HG03558 (cell line): Measurements from ENCODE around the gene RABGGTA.
"Not testable (repeated sequence)": the region's sequence is repeated elsewhere in the genome, so short reads cannot be mapped to it uniquely, and the experiment has no call there.

Experiments
- ATAC-seq: cut with Tn5 transposase; IDR thresholded peaks from one replicate; pipeline ENCODE4 v1.9.1; 2021; ENCODE audit warnings: moderate number of reproducible peaks; ENCODE audit not compliant: unreplicated experiment; ENCODE audit errors: extremely low read depth

RABGGTA gene

DNA sequence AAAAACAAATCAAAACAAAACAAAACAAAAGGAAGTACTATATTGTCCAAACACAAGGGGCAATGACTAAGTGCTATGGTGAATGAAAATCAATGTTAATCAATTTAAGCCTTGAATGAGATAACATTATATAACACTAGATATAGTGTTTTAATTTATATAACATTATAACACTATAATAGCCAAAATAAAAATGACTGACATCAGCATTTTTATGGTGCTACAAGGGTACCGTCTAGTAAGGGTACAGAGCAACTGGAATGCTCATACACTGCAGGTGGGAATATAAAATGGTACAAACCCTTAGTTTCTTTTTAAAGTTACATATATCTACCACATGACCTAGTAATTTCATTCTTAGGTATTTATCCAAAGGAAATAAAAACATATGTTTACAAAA, 44.9 kb downstream of the RABGGTA start:
- no peak for ATAC-seq

DNA sequence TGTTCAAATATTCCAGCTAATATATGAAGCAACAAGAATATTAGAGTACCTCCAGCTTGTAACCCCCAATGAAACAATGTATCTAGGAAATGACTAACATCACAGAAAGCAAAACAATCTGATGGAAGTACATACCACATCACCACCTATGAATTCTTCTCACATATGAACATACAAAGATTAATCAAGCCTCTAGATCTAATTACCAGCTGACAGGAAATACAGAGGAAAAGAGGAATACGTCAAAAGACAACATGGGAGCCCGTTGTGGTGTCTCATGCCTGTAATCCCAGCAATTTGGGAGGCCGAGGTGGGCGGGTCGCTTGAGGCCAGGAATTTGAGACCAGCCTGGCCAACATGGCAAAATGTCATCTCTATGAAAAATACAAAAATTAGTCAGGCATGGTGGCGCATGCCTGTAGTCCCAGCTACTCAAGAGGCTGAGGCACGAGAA, 46.8 kb downstream of the RABGGTA start:
- no peak for ATAC-seq

DNA sequence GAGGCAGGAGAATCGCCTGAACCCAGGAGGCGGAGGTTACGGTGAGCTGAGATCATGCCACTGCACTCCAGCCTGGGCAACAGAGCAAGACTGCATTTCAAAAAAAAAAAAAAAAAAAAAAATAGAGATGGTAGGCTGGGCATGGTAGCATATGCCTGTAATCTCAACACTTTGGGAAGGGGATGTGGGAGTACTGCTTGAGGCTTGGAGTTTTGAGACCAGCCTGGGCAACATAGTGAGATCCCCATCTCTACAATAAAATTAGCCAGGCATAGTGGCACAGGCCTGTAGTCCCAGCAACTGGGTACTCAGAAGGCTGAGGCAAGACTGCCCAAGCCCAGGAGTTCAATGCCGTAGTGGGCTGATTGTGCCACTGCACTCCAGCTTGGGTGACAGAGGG, 48.4 kb downstream of the RABGGTA start:
- not testable (repeated sequence) for ATAC-seq

DNA sequence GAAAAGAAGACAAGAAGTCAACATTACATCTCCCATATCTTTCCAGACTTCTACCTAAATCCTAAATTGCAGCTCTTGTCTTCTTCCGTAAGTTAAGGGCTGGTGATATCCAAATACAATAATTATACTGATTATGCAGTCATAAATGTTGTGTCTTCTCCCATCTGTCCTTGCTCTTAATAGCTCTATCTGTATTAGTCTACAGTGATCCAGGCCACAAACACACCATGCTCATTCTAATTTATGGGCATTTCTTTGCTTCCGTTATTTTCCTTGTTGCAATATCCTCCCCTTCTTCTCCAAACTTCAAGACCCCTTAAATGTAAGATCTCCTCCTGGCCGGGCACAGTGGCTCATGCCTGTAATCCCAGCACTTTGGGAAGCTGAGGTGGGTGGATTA, 51.9 kb downstream of the RABGGTA start:
- no peak for ATAC-seq

DNA sequence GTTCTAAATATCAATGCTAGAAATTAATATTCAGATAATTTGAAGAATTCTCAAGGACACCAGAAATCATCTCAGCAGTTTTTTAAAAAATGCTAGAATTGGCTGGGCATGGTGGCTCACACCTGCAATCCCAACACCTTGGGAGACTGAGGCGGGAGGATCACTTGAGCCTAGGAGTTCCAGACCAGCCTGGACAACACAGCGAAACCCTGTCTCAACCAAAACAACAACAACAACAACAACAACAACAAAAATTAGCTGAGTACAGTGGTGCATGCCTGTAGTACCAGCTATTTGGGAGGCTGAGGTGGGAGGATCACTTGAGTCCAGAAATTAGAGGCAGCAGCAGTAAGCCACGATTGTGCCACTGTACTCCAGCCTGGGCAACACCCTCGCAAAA, 52.3 kb downstream of the RABGGTA start:
- ATAC-seq, result no peak

DNA sequence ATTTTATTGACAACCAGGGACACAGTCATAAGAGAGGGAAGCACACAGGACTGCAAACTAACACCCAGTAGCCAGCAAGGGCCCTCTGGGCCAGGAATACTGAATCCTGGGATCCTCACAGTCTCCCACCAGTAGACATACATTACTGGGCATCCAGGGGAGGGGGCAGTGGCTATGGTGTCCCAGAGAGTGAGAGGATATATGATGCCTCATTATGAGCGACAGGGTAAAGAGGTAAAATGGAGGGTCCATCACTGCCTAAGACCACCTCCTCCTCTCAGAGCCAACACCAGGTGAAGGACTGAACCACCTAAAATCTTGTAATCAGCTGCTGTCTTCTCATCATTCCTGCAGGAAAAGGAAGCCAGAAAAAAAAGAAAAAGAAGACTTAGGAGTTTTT, 54.5 kb downstream of the RABGGTA start:
- ATAC-seq, result not testable (repeated sequence)

DNA sequence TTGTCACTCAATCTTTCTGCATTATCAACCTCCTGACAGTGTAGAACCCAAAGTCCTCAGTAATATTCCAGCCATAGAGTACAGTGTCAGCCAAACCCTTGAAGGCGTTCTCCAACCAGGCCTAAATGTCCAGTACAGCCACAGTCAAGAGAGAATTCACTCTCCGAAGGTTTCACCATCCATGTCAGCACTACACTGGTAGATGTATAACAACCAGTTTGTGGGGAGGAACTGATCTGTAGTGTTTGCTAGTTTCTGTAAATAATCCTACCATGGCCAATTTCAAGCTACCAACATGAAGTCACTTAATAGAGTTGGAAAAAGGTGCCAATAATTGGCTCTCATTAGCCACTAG, 55.1 kb downstream of the RABGGTA start:
- ATAC-seq, result no peak
